Naive thymus-derived CD4-positive, alpha-beta T cell (primary cell): ENCODE measurements around the gene CAV2. TPM values are rescaled to one million over a fixed set of nuclear protein-coding genes. Genes with fewer than 3 reads are reported as not detected.
A peak's percentile ranks its signal among the peaks of the same experiment; 100 is the strongest.

Experiments used
- ATAC-seq: fragments of 150-1000 bp; cut with Tn5 transposase; 2 replicates; pipeline ENCODE4 v1.10.0; 2021; ENCODE audit warnings: mild to moderate bottlenecking, moderate library complexity
- CTCF ChIA-PET: fragments of 350-600 bp; sonication (Branson Sonifier 250); formaldehyde crosslinking; loops from one replicate; lab custom pipeline; 2021; ENCODE audit warnings: antibody characterized with exemption; lab: Charles Lee
- POLR2A ChIA-PET: fragments of 350-600 bp; sonication (Branson Sonifier 250); formaldehyde crosslinking; loops from one replicate; lab custom pipeline; 2021; ENCODE audit warnings: antibody characterized with exemption, inconsistent platforms; lab: Charles Lee
- DNase-seq, 9 donors: peaks; one replicate each; pipeline versions ENCODE4 v3.0.0 to v3.0.0-alpha.2; 2020 to 2022; ENCODE audit warnings: mixed read lengths in 1 of 9
- H3K27ac ChIP-seq: one replicate; pipeline ENCODE4 v1.7.0; 2013; ENCODE audit warnings: mild to moderate bottlenecking, low read depth, low read length, moderate library complexity
- H3K27me3 ChIP-seq, 2 donors: one replicate each; pipeline ENCODE4 v1.7.0; 2013; ENCODE audit warnings: low read length in 2 of 2, mild to moderate bottlenecking in 2 of 2, moderate library complexity in 2 of 2; ENCODE audit not compliant: control insufficient read depth in 2 of 2, insufficient read depth in 2 of 2
- H3K36me3 ChIP-seq, 3 experiments: 1 replicate in 2 of 3; 2 replicates in 1 of 3; pipeline ENCODE4 v1.7.0; 2013; ENCODE audit warnings: low read length in 3 of 3, mild to moderate bottlenecking in 3 of 3, moderate library complexity in 1 of 3; ENCODE audit not compliant: insufficient read depth in 3 of 3, control insufficient read depth in 2 of 3
- H3K4me1 ChIP-seq, 2 donors: one replicate each; pipeline ENCODE4 v1.7.0; 2013; ENCODE audit warnings: low read length in 2 of 2, mild to moderate bottlenecking in 2 of 2, moderate library complexity in 1 of 2; ENCODE audit not compliant: control insufficient read depth in 2 of 2, insufficient read depth in 2 of 2
- H3K4me3 ChIP-seq: 2 replicates; pipeline ENCODE4 v1.7.0; 2013; ENCODE audit warnings: mild to moderate bottlenecking, low read length
- H3K9me3 ChIP-seq, 3 experiments: 1 replicate in 2 of 3; 2 replicates in 1 of 3; pipeline ENCODE4 v1.7.0; 2013; ENCODE audit warnings: low read length in 3 of 3; ENCODE audit not compliant: control insufficient read depth in 2 of 3
- H3K27ac Mint-ChIP-seq, 9 donors: one replicate each; pipeline ENCODE4 v1.8.0; 2020 to 2022; ENCODE audit warnings: mixed read lengths in 9 of 9, mild to moderate bottlenecking in 8 of 9, moderate library complexity in 5 of 9, inconsistent platforms in 2 of 9
- H3K27me3 Mint-ChIP-seq, 5 donors: one replicate each; pipeline ENCODE4 v1.8.0; 2021 to 2022; ENCODE audit warnings: mixed read lengths in 5 of 5, mild to moderate bottlenecking in 1 of 5
- H3K36me3 Mint-ChIP-seq, 5 donors: one replicate each; pipeline ENCODE4 v1.8.0; 2020 to 2022; ENCODE audit warnings: mixed read lengths in 5 of 5, mild to moderate bottlenecking in 3 of 5, inconsistent platforms in 1 of 5
- H3K4me1 Mint-ChIP-seq, 7 donors: one replicate each; pipeline ENCODE4 v1.8.0; 2020 to 2022; ENCODE audit warnings: mixed read lengths in 7 of 7, mild to moderate bottlenecking in 3 of 7, inconsistent platforms in 1 of 7
- H3K4me3 Mint-ChIP-seq, 10 donors: one replicate each; pipeline ENCODE4 v1.8.0; 2020 to 2022; ENCODE audit warnings: mild to moderate bottlenecking in 10 of 10, mixed read lengths in 10 of 10, moderate library complexity in 6 of 10, inconsistent platforms in 2 of 10
- H3K9me3 Mint-ChIP-seq, 11 donors: one replicate each; pipeline ENCODE4 v1.8.0; 2020 to 2022; ENCODE audit warnings: mixed read lengths in 11 of 11, mild to moderate bottlenecking in 4 of 11, inconsistent platforms in 1 of 11, moderate library complexity in 1 of 11
- intact Hi-C, 2 donors: fragments of 100-400 bp; cut with micrococcal nuclease; formaldehyde crosslinking; loops; one replicate each; pipeline ENCODE4 v1.15.1; 2023
- polyA plus RNA-seq, 2 donors: library from polyadenylated mRNA; unstranded; fragments of 300-500 nt; fragmentation: Illumina TruSeq; gene quantifications; one replicate each; pipeline ENCODE4 v1.2.3, GENCODE V29; 2021
- total RNA-seq, 6 experiments: library from RNA in 5 of 6; stranded (reverse) in 5 of 6; gene quantifications; 1 replicate in 5 of 6; 2 replicates in 1 of 6; pipeline ENCODE4 v1.2.3 and lab custom pipeline; 2021 to 2026

Gene CAV2
- total and polyA plus RNA-seq, 7 experiments from 2014 or later: 0.93 TPM; not detected in 6

GRCh38 chr7:116510795-116511194 is 11.3 kb downstream of the CAV2 start:
- peaks cover 0 to 16% (median 8%) of the 10 kb centered on the region in 7 donors for H3K4me1 Mint-ChIP-seq
- no peak for ATAC-seq
- no peaks in the 10 kb centered on the region for H3K4me1 ChIP-seq
- no peak overlapping the region for H3K27ac Mint-ChIP-seq
- ChIA-PET CTCF (no interaction called here), POLR2A (no interaction called here)
- DNase-seq: no peak
- H3K36me3 ChIP-seq: no peaks in the 10 kb centered on the region
- H3K9me3 Mint-ChIP-seq: no peaks in the 10 kb centered on the region
- H3K4me3 ChIP-seq: no peak overlapping the region
- H3K27me3 Mint-ChIP-seq: peaks cover 42 to 52% (median 47%) of the 10 kb centered on the region in 5 donors
- H3K27ac ChIP-seq: no peak overlapping the region
- H3K4me3 Mint-ChIP-seq: peak overlapping the region in 2 of 10 donors; percentile 10 to 84
- no peaks in the 10 kb centered on the region for H3K27me3 ChIP-seq
- no peaks in the 10 kb centered on the region for H3K9me3 ChIP-seq
- no peaks in the 10 kb centered on the region for H3K36me3 Mint-ChIP-seq
- intact Hi-C loops: no loop called here

GRCh38 chr7:116511552-116512519 is 12.3 kb downstream of the CAV2 start:
- no peak overlapping the region for H3K27ac ChIP-seq
- peaks cover 39 to 51% (median 49%) of the 10 kb centered on the region in 5 donors for H3K27me3 Mint-ChIP-seq
- POLR2A ChIA-PET: no interaction called here

GRCh38 chr7:116512520-116513188 is 13.1 kb downstream of the CAV2 start:
- H3K36me3 ChIP-seq: no peaks in the 10 kb centered on the region
- H3K9me3 ChIP-seq: no peaks in the 10 kb centered on the region
- ATAC-seq (no peak), DNase-seq (no peak)
- Mint-ChIP-seq H3K9me3 (no peaks in the 10 kb centered on the region), H3K4me3 (peak overlapping the region in 5 of 10 donors; percentile 53 to 84 (median 77)), H3K36me3 (no peaks in the 10 kb centered on the region), H3K27me3 (peaks cover 34 to 51% (median 46%) of the 10 kb centered on the region in 5 donors), H3K27ac (no peak overlapping the region), H3K4me1 (peaks cover 0 to 16% (median 8%) of the 10 kb centered on the region in 7 donors)
- H3K27me3 ChIP-seq: no peaks in the 10 kb centered on the region
- H3K4me1 ChIP-seq: no peaks in the 10 kb centered on the region
- intact Hi-C loops: no loop called here
- ChIA-PET POLR2A (no interaction called here), CTCF (no interaction called here)
- no peak overlapping the region for H3K27ac ChIP-seq
- peak overlapping the region; percentile 53 for H3K4me3 ChIP-seq

More at GRCh38 chr7:116511552-116512519, 12.3 kb downstream of the CAV2 start:
- peak overlapping the region in 5 of 9 donors; percentile 1 to 71 (median 33) for H3K27ac Mint-ChIP-seq
- Histone ChIP-seq H3K9me3 (no peaks in the 10 kb centered on the region), H3K4me1 (no peaks in the 10 kb centered on the region), H3K36me3 (no peaks in the 10 kb centered on the region), H3K4me3 (peak overlapping the region; percentile 53), H3K27me3 (no peaks in the 10 kb centered on the region)
- H3K4me1 Mint-ChIP-seq: peaks cover 0 to 16% (median 8%) of the 10 kb centered on the region in 7 donors
- H3K36me3 Mint-ChIP-seq: no peaks in the 10 kb centered on the region
- H3K4me3 Mint-ChIP-seq: peak overlapping the region; percentile 53 to 84 (median 72)
- DNase-seq: no peak
- CTCF ChIA-PET: interaction anchor here (0.6 kb wide), 1 partner anchor 14 kb away, joined by 3 read pairs; no protein-coding TSS in a partner anchor
- intact Hi-C loops: no loop called here
- H3K9me3 Mint-ChIP-seq: no peaks in the 10 kb centered on the region
- ATAC-seq: peak; percentile 82

- no peak overlapping the region for H3K4me3 Mint-ChIP-seq
- Histone ChIP-seq H3K36me3 (no peaks in the 10 kb centered on the region), H3K9me3 (no peaks in the 10 kb centered on the region), H3K27me3 (no peaks in the 10 kb centered on the region), H3K27ac (no peak overlapping the region), H3K4me3 (no peak overlapping the region), H3K4me1 (no peaks in the 10 kb centered on the region)
- H3K27ac Mint-ChIP-seq: no peak overlapping the region
- H3K9me3 Mint-ChIP-seq: no peaks in the 10 kb centered on the region
- ATAC-seq: no peak
- CTCF ChIA-PET: interaction anchor here (0.6 kb wide), 2 partner anchors 532 to 1105 kb away, joined by 3 to 6 read pairs; no protein-coding TSS in a partner anchor
- no peak for DNase-seq
- H3K27me3 Mint-ChIP-seq: peaks cover 35 to 51% (median 43%) of the 10 kb centered on the region in 5 donors
- POLR2A ChIA-PET: no interaction called here
- intact Hi-C loops: no loop called here
- no peaks in the 10 kb centered on the region for H3K36me3 Mint-ChIP-seq
- H3K4me1 Mint-ChIP-seq: peaks cover 0 to 16% (median 8%) of the 10 kb centered on the region in 7 donors
These were observed 16.0 kb downstream of the CAV2 start for GRCh38 chr7:116515584-116515983.

- no peaks in the 10 kb centered on the region for H3K9me3 Mint-ChIP-seq
- ChIA-PET CTCF (no interaction called here), POLR2A (no interaction called here)
- H3K4me1 Mint-ChIP-seq: peaks cover 0 to 14% (median 8%) of the 10 kb centered on the region in 7 donors
- Histone ChIP-seq H3K27me3 (no peaks in the 10 kb centered on the region), H3K9me3 (no peaks in the 10 kb centered on the region), H3K27ac (no peak overlapping the region), H3K4me3 (no peak overlapping the region), H3K4me1 (no peaks in the 10 kb centered on the region), H3K36me3 (no peaks in the 10 kb centered on the region)
- H3K4me3 Mint-ChIP-seq: no peak overlapping the region
- H3K36me3 Mint-ChIP-seq: no peaks in the 10 kb centered on the region
- no peak for ATAC-seq
- H3K27ac Mint-ChIP-seq: no peak overlapping the region
- H3K27me3 Mint-ChIP-seq: peaks cover 38 to 54% (median 45%) of the 10 kb centered on the region in 5 donors
- intact Hi-C loops: no loop called here
- DNase-seq: no peak
These were observed 16.8 kb downstream of the CAV2 start for GRCh38 chr7:116516324-116516723.

- Histone ChIP-seq H3K9me3 (no peaks in the 10 kb centered on the region), H3K4me1 (no peaks in the 10 kb centered on the region), H3K36me3 (no peaks in the 10 kb centered on the region), H3K27ac (no peak overlapping the region), H3K4me3 (no peak overlapping the region), H3K27me3 (no peaks in the 10 kb centered on the region)
- Mint-ChIP-seq H3K36me3 (no peaks in the 10 kb centered on the region), H3K9me3 (no peaks in the 10 kb centered on the region), H3K4me3 (no peak overlapping the region), H3K27ac (no peak overlapping the region), H3K4me1 (peaks cover 0 to under 1% (median 0%) of the 10 kb centered on the region in 7 donors), H3K27me3 (peaks cover 42 to 58% (median 48%) of the 10 kb centered on the region in 5 donors)
- ChIA-PET CTCF (no interaction called here), POLR2A (no interaction called here)
- intact Hi-C loops: no loop called here
- ATAC-seq (no peak), DNase-seq (no peak)
These were observed 18.1 kb downstream of the CAV2 start for GRCh38 chr7:116517626-116518025.
